ENCODE measurements around the gene DTD1.

DNA sequence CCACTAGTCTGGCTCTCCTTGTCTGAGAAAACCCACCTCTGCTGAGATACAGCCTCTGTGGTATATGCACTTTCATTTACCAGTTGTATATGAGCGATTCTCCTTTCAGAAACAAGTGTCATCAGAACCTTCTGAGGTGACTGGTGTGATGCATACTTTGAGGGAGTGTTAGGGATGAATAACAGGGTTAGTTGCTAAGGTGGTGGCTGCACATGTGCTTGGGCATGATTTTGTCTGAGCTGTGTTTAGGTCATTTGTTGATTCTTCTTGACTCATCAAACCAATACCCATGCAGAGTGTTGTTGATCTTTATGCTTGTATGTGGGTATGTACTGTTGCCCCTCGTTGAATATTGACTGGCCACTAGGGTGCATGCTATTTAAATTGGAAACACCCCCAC lies 25.7 kb downstream of the DTD1 start:
- TF ChIP-seq, protein P1, sequence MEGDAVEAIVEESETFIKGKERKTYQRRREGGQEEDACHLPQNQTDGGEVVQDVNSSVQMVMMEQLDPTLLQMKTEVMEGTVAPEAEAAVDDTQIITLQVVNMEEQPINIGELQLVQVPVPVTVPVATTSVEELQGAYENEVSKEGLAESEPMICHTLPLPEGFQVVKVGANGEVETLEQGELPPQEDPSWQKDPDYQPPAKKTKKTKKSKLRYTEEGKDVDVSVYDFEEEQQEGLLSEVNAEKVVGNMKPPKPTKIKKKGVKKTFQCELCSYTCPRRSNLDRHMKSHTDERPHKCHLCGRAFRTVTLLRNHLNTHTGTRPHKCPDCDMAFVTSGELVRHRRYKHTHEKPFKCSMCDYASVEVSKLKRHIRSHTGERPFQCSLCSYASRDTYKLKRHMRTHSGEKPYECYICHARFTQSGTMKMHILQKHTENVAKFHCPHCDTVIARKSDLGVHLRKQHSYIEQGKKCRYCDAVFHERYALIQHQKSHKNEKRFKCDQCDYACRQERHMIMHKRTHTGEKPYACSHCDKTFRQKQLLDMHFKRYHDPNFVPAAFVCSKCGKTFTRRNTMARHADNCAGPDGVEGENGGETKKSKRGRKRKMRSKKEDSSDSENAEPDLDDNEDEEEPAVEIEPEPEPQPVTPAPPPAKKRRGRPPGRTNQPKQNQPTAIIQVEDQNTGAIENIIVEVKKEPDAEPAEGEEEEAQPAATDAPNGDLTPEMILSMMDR (IDR thresholded peaks at IDR 0.05; ENCODE audit: low read depth, low read length) = no peak
- no peak for TF ChIP-seq POLR2A (IDR thresholded peaks at IDR 0.05; ENCODE audit: extremely low read depth, insufficient read length)
- TF ChIP-seq, protein P2, sequence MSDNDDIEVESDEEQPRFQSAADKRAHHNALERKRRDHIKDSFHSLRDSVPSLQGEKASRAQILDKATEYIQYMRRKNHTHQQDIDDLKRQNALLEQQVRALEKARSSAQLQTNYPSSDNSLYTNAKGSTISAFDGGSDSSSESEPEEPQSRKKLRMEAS (IDR thresholded peaks at IDR 0.05; ENCODE audit: low read depth, low read length) = no peak
